HepG2 (cell line): ENCODE data around the gene SPEM2. TPM values are rescaled to one million over a fixed set of nuclear protein-coding genes. Genes with fewer than 3 reads are reported as not detected.
A peak's percentile ranks its signal among the peaks of the same experiment; 100 is the strongest.

Experiments used
- ETV6 ChIP-seq: sonication (generic); formaldehyde crosslinking; conservative IDR thresholded peaks from 2 replicates; pipeline ENCODE4 v1.4.0; 2020; ENCODE audit warnings: missing genetic modification reagents
- HNF4A ChIP-seq: sonication (generic); formaldehyde crosslinking; IDR thresholded peaks from 2 replicates; pipeline ENCODE4 v1.4.0; 2020; ENCODE audit warnings: missing genetic modification reagents
- NAIF1 ChIP-seq: sonication (generic); formaldehyde crosslinking; IDR thresholded peaks from 2 replicates; pipeline ENCODE4 v1.5.0; 2020; ENCODE audit warnings: mild to moderate bottlenecking, missing genetic modification reagents, borderline replicate concordance
- NKX3-1 ChIP-seq: sonication (generic); formaldehyde crosslinking; IDR thresholded peaks from 2 replicates; pipeline ENCODE4 v1.5.0; 2020; ENCODE audit warnings: missing genetic modification reagents
- NR2C2 ChIP-seq: sonication (generic); formaldehyde crosslinking; IDR thresholded peaks from 2 replicates; pipeline ENCODE4 v1.4.0; 2020; ENCODE audit warnings: missing genetic modification reagents, mild to moderate bottlenecking, moderate library complexity, borderline replicate concordance
- TP53 ChIP-seq: sonication (generic); formaldehyde crosslinking; conservative IDR thresholded peaks from 2 replicates; pipeline ENCODE4 v1.4.0; 2020; ENCODE audit warnings: missing genetic modification reagents
- ZNF367 ChIP-seq: sonication (generic); formaldehyde crosslinking; IDR thresholded peaks from 2 replicates; pipeline ENCODE4 v1.4.0; 2020; ENCODE audit warnings: missing genetic modification reagents, borderline replicate concordance
- ZNF451 ChIP-seq: sonication (generic); formaldehyde crosslinking; IDR thresholded peaks from 2 replicates; pipeline ENCODE4 v1.5.0; 2020; ENCODE audit warnings: mild to moderate bottlenecking, missing genetic modification reagents
- ZNF75D ChIP-seq: sonication (generic); formaldehyde crosslinking; IDR thresholded peaks from 2 replicates; pipeline ENCODE4 v1.8.1; 2023; ENCODE audit warnings: missing genetic modification reagents, mild to moderate bottlenecking, borderline replicate concordance
- polyA plus RNA-seq, 8 experiments: library from polyadenylated mRNA; depleted of rRNA in 3 of 8; stranded (reverse) in 7 of 8; unstranded in 1 of 8; fragments of >200 nt; fragmentation: Illumina TruSeq in 4 of 8; extraction: Trizol in 4 of 8; gene quantifications; 2 replicates each; pipeline versions ENCODE4 v1.2.1 to v1.2.3, GENCODE V29; 2011 to 2016; ENCODE audit warnings: low read depth in 4 of 8, missing spikeins in 1 of 8, mixed read lengths in 1 of 8; ENCODE audit not compliant: insufficient read depth in 1 of 8
- total RNA-seq, 5 experiments: library from RNA; depleted of rRNA; stranded (reverse); fragments of >200 nt; fragmentation: Illumina TruSeq; extraction: Trizol; gene quantifications; 2 replicates each; pipeline ENCODE4 v1.2.3, GENCODE V29; 2016; ENCODE audit warnings: low read depth in 1 of 5
- TF ChIP-seq, protein P1 (sequence below): sonication (generic); formaldehyde crosslinking; IDR thresholded peaks from 2 replicates; pipeline ENCODE4 v1.4.0; 2020; ENCODE audit warnings: missing genetic modification reagents, borderline replicate concordance
- TF ChIP-seq, protein P2 (sequence below): IDR thresholded peaks from 2 replicates; pipeline ENCODE4 v1.6.1; 2016; ENCODE audit warnings: missing genetic modification reagents, missing compliant biosample characterization
- TF ChIP-seq, protein P3 (sequence below): IDR thresholded peaks from 2 replicates; pipeline ENCODE4 v1.6.1; 2016; ENCODE audit warnings: missing compliant biosample characterization, missing genetic modification reagents, borderline replicate concordance
- TF ChIP-seq, protein P4 (sequence below): sonication (generic); formaldehyde crosslinking; conservative IDR thresholded peaks from 2 replicates; pipeline ENCODE4 v1.4.0; 2020; ENCODE audit warnings: missing genetic modification reagents
- TF ChIP-seq, protein P5 (sequence below), 2 experiments: sonication (generic) in 1 of 2; formaldehyde crosslinking in 1 of 2; IDR thresholded peaks; 2 replicates each; pipeline versions ENCODE4 v1.4.0 to v1.6.1; 2016 to 2020; ENCODE audit warnings: borderline replicate concordance in 1 of 2, low read depth in 1 of 2, mild to moderate bottlenecking in 1 of 2, missing genetic modification reagents in 1 of 2

The SPEM2 gene
- total and polyA plus RNA-seq, 2 of the 13 experiments (the other 11 are each of a cell fraction or from before 2014, with no cell fraction given): not detected

DNA sequence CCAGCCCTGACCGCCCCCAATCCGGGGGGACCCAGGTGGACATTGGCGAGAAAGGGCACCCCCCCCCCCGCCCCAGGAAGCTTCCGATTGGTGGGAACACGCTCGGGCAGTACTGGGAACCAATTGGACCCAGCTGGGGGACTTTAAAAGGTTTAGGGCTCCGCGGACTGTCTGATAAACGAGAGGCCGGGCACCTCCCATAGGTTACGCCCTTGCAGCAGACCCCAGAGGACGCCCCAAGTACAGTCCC lies 21.8 kb upstream of the SPEM2 start (continued):
- TF ChIP-seq, protein P1, sequence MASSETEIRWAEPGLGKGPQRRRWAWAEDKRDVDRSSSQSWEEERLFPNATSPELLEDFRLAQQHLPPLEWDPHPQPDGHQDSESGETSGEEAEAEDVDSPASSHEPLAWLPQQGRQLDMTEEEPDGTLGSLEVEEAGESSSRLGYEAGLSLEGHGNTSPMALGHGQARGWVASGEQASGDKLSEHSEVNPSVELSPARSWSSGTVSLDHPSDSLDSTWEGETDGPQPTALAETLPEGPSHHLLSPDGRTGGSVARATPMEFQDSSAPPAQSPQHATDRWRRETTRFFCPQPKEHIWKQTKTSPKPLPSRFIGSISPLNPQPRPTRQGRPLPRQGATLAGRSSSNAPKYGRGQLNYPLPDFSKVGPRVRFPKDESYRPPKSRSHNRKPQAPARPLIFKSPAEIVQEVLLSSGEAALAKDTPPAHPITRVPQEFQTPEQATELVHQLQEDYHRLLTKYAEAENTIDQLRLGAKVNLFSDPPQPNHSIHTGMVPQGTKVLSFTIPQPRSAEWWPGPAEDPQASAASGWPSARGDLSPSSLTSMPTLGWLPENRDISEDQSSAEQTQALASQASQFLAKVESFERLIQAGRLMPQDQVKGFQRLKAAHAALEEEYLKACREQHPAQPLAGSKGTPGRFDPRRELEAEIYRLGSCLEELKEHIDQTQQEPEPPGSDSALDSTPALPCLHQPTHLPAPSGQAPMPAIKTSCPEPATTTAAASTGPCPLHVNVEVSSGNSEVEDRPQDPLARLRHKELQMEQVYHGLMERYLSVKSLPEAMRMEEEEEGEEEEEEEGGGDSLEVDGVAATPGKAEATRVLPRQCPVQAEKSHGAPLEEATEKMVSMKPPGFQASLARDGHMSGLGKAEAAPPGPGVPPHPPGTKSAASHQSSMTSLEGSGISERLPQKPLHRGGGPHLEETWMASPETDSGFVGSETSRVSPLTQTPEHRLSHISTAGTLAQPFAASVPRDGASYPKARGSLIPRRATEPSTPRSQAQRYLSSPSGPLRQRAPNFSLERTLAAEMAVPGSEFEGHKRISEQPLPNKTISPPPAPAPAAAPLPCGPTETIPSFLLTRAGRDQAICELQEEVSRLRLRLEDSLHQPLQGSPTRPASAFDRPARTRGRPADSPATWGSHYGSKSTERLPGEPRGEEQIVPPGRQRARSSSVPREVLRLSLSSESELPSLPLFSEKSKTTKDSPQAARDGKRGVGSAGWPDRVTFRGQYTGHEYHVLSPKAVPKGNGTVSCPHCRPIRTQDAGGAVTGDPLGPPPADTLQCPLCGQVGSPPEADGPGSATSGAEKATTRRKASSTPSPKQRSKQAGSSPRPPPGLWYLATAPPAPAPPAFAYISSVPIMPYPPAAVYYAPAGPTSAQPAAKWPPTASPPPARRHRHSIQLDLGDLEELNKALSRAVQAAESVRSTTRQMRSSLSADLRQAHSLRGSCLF (CRISPR knock-in tag): no peak
- no peak for TF ChIP-seq ETV6 (CRISPR knock-in tag)
- TF ChIP-seq ZNF451 (CRISPR knock-in tag): no peak
- TF ChIP-seq TP53 (CRISPR knock-in tag): 0 out of 2 replicates have a peak, but pooled peaks have one; percentile 0
- TF ChIP-seq, protein P2, sequence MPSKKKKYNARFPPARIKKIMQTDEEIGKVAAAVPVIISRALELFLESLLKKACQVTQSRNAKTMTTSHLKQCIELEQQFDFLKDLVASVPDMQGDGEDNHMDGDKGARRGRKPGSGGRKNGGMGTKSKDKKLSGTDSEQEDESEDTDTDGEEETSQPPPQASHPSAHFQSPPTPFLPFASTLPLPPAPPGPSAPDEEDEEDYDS (CRISPR knock-in tag): no peak
- TF ChIP-seq, protein P3, sequence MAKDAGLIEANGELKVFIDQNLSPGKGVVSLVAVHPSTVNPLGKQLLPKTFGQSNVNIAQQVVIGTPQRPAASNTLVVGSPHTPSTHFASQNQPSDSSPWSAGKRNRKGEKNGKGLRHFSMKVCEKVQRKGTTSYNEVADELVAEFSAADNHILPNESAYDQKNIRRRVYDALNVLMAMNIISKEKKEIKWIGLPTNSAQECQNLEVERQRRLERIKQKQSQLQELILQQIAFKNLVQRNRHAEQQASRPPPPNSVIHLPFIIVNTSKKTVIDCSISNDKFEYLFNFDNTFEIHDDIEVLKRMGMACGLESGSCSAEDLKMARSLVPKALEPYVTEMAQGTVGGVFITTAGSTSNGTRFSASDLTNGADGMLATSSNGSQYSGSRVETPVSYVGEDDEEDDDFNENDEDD: no peak
- TF ChIP-seq, protein P4, sequence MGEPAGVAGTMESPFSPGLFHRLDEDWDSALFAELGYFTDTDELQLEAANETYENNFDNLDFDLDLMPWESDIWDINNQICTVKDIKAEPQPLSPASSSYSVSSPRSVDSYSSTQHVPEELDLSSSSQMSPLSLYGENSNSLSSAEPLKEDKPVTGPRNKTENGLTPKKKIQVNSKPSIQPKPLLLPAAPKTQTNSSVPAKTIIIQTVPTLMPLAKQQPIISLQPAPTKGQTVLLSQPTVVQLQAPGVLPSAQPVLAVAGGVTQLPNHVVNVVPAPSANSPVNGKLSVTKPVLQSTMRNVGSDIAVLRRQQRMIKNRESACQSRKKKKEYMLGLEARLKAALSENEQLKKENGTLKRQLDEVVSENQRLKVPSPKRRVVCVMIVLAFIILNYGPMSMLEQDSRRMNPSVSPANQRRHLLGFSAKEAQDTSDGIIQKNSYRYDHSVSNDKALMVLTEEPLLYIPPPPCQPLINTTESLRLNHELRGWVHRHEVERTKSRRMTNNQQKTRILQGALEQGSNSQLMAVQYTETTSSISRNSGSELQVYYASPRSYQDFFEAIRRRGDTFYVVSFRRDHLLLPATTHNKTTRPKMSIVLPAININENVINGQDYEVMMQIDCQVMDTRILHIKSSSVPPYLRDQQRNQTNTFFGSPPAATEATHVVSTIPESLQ (CRISPR knock-in tag): no peak
- no peak for TF ChIP-seq ZNF367 (CRISPR knock-in tag)
- no peak; the same call in 1 of the 2 replicates for TF ChIP-seq NR2C2 (CRISPR knock-in tag)
- TF ChIP-seq ZNF75D (CRISPR knock-in tag): no peak
- no peak for TF ChIP-seq NKX3-1
- TF ChIP-seq, protein P5, sequence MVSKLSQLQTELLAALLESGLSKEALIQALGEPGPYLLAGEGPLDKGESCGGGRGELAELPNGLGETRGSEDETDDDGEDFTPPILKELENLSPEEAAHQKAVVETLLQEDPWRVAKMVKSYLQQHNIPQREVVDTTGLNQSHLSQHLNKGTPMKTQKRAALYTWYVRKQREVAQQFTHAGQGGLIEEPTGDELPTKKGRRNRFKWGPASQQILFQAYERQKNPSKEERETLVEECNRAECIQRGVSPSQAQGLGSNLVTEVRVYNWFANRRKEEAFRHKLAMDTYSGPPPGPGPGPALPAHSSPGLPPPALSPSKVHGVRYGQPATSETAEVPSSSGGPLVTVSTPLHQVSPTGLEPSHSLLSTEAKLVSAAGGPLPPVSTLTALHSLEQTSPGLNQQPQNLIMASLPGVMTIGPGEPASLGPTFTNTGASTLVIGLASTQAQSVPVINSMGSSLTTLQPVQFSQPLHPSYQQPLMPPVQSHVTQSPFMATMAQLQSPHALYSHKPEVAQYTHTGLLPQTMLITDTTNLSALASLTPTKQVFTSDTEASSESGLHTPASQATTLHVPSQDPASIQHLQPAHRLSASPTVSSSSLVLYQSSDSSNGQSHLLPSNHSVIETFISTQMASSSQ (IDR thresholded peaks at IDR 0.05; ENCODE audit: low read depth): no peak
- TF ChIP-seq, protein P5 (CRISPR knock-in tag; IDR thresholded peaks at IDR 0.05; ENCODE audit: borderline replicate concordance): peak; percentile 22; the same call in 1 of the 2 replicates
- 0 out of 2 replicates have a peak, but pooled peaks have one; percentile 55 for TF ChIP-seq NAIF1 (CRISPR knock-in tag)
- TF ChIP-seq HNF4A (CRISPR knock-in tag): no peak
